Esophagus squamous epithelium (tissue), 4 donors: Measurements from ENCODE around the gene DOHH.

Experiments used
- CTCF ChIP-seq, 6 experiments: fragments of 450-650 bp in 4 of 6; fragments of 200-600 bp in 2 of 6; sonication (generic) in 2 of 6; IDR thresholded peaks; one replicate each; pipeline ENCODE4 v1.5.1; 2016 to 2019; ENCODE audit warnings: antibody characterized with exemption in 6 of 6, mild to moderate bottlenecking in 4 of 6, moderate library complexity in 4 of 6
- POLR2A ChIP-seq, 4 donors: fragments of 450-650 bp; IDR thresholded peaks; one replicate each; pipeline ENCODE4 v1.6.1; 2017; ENCODE audit warnings: antibody characterized with exemption in 4 of 4, mild to moderate bottlenecking in 4 of 4, moderate library complexity in 3 of 4

- no peak for TF ChIP-seq CTCF (IDR thresholded peaks at IDR 0.05)
- no peak for TF ChIP-seq POLR2A (IDR thresholded peaks at IDR 0.05)
These were observed 22.2 kb upstream of the DOHH start for GRCh38 chr19:3522421-3523360.
